Measurements from ENCODE around the gene PTPRCAP. TPM values are rescaled to one million over a fixed set of nuclear protein-coding genes. Genes with fewer than 3 reads are reported as not detected.

Gene PTPRCAP
- total and polyA plus RNA-seq, 2 experiments from 2014 or later, result 3.2 to 6.1 TPM

- H3K9me3 ChIP-seq (ENCODE audit: low read depth), result no peaks in the 10 kb centered on the region
- H3K36me3 ChIP-seq, result peaks cover 16% of the 10 kb centered on the region
- no peak overlapping the region for H3K4me3 ChIP-seq
- TF ChIP-seq CTCF (IDR thresholded peaks at IDR 0.05; ENCODE audit: low read depth, low read length), result no peak
- H3K27me3 ChIP-seq, result no peaks in the 10 kb centered on the region
- H3K27ac ChIP-seq, result no peak overlapping the region
- DNase-seq (ENCODE audit: low read depth in 1 of 2, low spot score in 1 of 2), result no peak
- peaks cover 6% of the 10 kb centered on the region for H3K4me1 ChIP-seq (ENCODE audit: low read depth)
Measured at GRCh38 chr11:67393990-67394389, 43.5 kb downstream of the PTPRCAP start.

GRCh38 chr11:67393437-67393836 lies 44.0 kb downstream of the PTPRCAP start:
- no peaks in the 10 kb centered on the region for H3K9me3 ChIP-seq (ENCODE audit: low read depth)
- H3K4me1 ChIP-seq (ENCODE audit: low read depth), result peaks cover 6% of the 10 kb centered on the region
- no peak for TF ChIP-seq CTCF (IDR thresholded peaks at IDR 0.05; ENCODE audit: low read depth, low read length)
- no peak overlapping the region for H3K27ac ChIP-seq
- no peak for DNase-seq (ENCODE audit: low read depth in 1 of 2, low spot score in 1 of 2)
- H3K27me3 ChIP-seq, result no peaks in the 10 kb centered on the region
- no peak overlapping the region for H3K4me3 ChIP-seq
- H3K36me3 ChIP-seq, result peaks cover 14% of the 10 kb centered on the region

GRCh38 chr11:67392183-67392715 lies 45.2 kb downstream of the PTPRCAP start:
- DNase-seq (ENCODE audit: low read depth in 1 of 2, low spot score in 1 of 2), result no peak
- no peak overlapping the region for H3K27ac ChIP-seq
- H3K27me3 ChIP-seq, result no peaks in the 10 kb centered on the region
- TF ChIP-seq CTCF (IDR thresholded peaks at IDR 0.05; ENCODE audit: low read depth, low read length), result no peak
- H3K9me3 ChIP-seq (ENCODE audit: low read depth), result no peaks in the 10 kb centered on the region
- H3K36me3 ChIP-seq, result peaks cover 3% of the 10 kb centered on the region
- H3K4me3 ChIP-seq, result peak overlapping the region; percentile 55
- peaks cover 6% of the 10 kb centered on the region for H3K4me1 ChIP-seq (ENCODE audit: low read depth)

- no peak for TF ChIP-seq CTCF (IDR thresholded peaks at IDR 0.05; ENCODE audit: low read depth, low read length)
- Histone ChIP-seq H3K9me3 (ENCODE audit: low read depth) (no peaks in the 10 kb centered on the region), H3K27ac (peak within 1 kb of the TSS; percentile 94), H3K36me3 (no peaks in the 10 kb centered on the region), H3K4me3 (peak within 1 kb of the TSS; percentile 55), H3K4me1 (ENCODE audit: low read depth) (peaks cover 6% of the 10 kb centered on the region), H3K27me3 (no peaks in the 10 kb centered on the region)
- DNase-seq (ENCODE audit: low read depth in 1 of 2, low spot score in 1 of 2), result peak; percentile 95 to 98
Measured at GRCh38 chr11:67391304-67392182, 45.9 kb downstream of the PTPRCAP start, which contains the start of gene RAD9A. Gene RAD9A, plus strand, starts transcription at chr11:67391986. Its CDS starts 59 bp downstream, at chr11:67392045.

- peaks cover 6% of the 10 kb centered on the region for H3K4me1 ChIP-seq (ENCODE audit: low read depth)
- H3K27ac ChIP-seq, result peak overlapping the region; percentile 94
- no peaks in the 10 kb centered on the region for H3K36me3 ChIP-seq
- H3K9me3 ChIP-seq (ENCODE audit: low read depth), result no peaks in the 10 kb centered on the region
- peak overlapping the region; percentile 55 for H3K4me3 ChIP-seq
- no peaks in the 10 kb centered on the region for H3K27me3 ChIP-seq
- TF ChIP-seq CTCF (IDR thresholded peaks at IDR 0.05; ENCODE audit: low read depth, low read length), result no peak
- DNase-seq (ENCODE audit: low read depth in 1 of 2, low spot score in 1 of 2), result no peak
Measured at GRCh38 chr11:67390947-67391303, 46.6 kb downstream of the PTPRCAP start.

Measured in cardiac muscle cell (in vitro differentiated cells and primary cell).